ENCODE measurements around the gene OXCT1. TPM values are rescaled to one million over a fixed set of nuclear protein-coding genes. Genes with fewer than 3 reads are reported as not detected.

OXCT1 gene
- total and polyA plus RNA-seq, 9 of the 15 experiments (the other 6 are each of a cell fraction or from before 2014, with no cell fraction given) = 24.7 to 61.2 (median 41.9) TPM

DNA sequence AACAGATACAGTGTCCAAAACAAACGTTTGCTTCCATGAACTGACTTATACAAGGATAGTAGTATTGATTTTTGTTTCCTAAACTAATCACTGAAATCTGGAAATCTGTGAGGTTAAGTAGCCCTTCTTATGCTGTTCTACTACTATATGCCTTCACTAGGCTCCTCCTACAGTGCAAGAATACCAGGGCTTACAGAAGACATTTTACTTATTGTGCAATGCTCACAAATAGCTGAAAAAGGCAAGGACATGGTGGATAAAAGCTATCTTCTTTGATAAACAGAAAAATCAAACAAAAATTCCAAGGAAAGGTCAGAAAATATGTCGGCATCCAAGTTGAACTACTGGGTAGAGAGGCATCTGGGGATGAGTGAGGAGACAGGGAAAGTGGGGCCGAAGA is 61.9 kb downstream of the OXCT1 start:
- no peak overlapping the region for H3K27ac ChIP-seq (ENCODE audit: extremely low read depth, low read depth, low read length)
- H2AFZ ChIP-seq (ENCODE audit: low read depth, low read length) = no peak overlapping the region
- in situ Hi-C loops (cut with MboI) = no loop called here
- FAIRE-seq (no peak), DNase-seq (ENCODE audit: extremely low read depth in 1 of 4, low spot score in 3 of 4) (no peak), ATAC-seq (no peak)
- H3K4me3 ChIP-seq = no peak overlapping the region
- H3K9me3 ChIP-seq (replicated peaks; ENCODE audit: control insufficient read depth, insufficient read depth, low read depth, low read length) = no peaks in the 10 kb centered on the region
- BruUV-seq (replicated peaks) = no TSS peak
- intact Hi-C loops (cut with micrococcal nuclease) = no loop called here
- ChIA-PET POLR2A (interaction anchor here (0.6 to 2.1 kb wide), 3 partner anchors 11 to 61 kb away, joined by 3 to 5 read pairs (median 3); no protein-coding TSS in a partner anchor), CTCF (ENCODE audit: low intra/inter-chr PET ratio) (no interaction called here)
- no peaks in the 10 kb centered on the region for H3K27me3 ChIP-seq (ENCODE audit: control insufficient read depth in 2 of 2, insufficient read depth in 2 of 2, low read length in 2 of 2)
- H3K79me2 ChIP-seq (ENCODE audit: control insufficient read depth, insufficient read depth, low read length) = no peaks in the 10 kb centered on the region
- no peaks in the 10 kb centered on the region for H3K9me1 ChIP-seq (ENCODE audit: control insufficient read depth, insufficient read depth, low read length)
- no peaks in the 10 kb centered on the region for H4K20me1 ChIP-seq (replicated peaks; ENCODE audit: control insufficient read depth, insufficient read depth, low read length)
- 42% methylated on average over 3 of the region's 3 CpGs for WGBS (ENCODE audit: insufficient coverage, low coverage, missing lambda C conversion rate)
- no peak overlapping the region for H3K9ac ChIP-seq (ENCODE audit: insufficient read depth in 1 of 2, low read depth in 2 of 2, low read length in 2 of 2)
- TF ChIP-seq TRIM28 (IDR thresholded peaks at IDR 0.05) (no peak), HDAC2 (IDR thresholded peaks at IDR 0.05) (no peak), FOXJ2 (tag; IDR thresholded peaks at IDR 0.05) (no peak), FOXA1 (IDR thresholded peaks at IDR 0.05; ENCODE audit: borderline replicate concordance) (no peak), CEBPB (tag; IDR thresholded peaks at IDR 0.05) (peak; percentile 59)
- H3K4me1 ChIP-seq (replicated peaks in 1 of 2; ENCODE audit: control insufficient read depth in 2 of 2, insufficient read depth in 2 of 2, low read length in 2 of 2) = no peaks in the 10 kb centered on the region; a peak in 1 of 5 replicates
- H3K36me3 ChIP-seq (ENCODE audit: control insufficient read depth, insufficient read depth, low read length) = peaks cover 35% of the 10 kb centered on the region; the same call in 2 of the 3 replicates
- H3K4me2 ChIP-seq (ENCODE audit: insufficient read depth, low read length) = no peak overlapping the region

DNA sequence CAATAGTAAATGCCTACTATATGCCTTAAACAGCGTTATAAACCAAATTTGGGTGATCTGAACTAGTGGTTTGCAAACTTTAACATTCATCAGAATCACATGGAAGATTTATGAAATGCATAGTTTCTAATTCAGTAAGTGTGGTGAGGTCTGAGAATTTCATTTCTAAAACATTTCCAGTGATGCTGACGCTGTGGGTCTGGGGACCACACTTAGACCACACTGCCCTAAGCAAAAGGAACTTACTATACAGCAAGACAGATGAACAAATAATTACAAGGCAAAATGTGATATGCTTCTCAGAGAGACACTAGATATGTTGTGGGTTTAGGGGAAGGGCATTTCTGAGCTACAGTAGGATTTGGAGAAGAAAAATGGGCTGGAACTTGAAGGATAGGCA is 72.6 kb downstream of the OXCT1 start:
- H3K27me3 ChIP-seq (ENCODE audit: control insufficient read depth in 2 of 2, insufficient read depth in 2 of 2, low read length in 2 of 2) = no peaks in the 10 kb centered on the region
- H3K9ac ChIP-seq (ENCODE audit: insufficient read depth in 1 of 2, low read depth in 2 of 2, low read length in 2 of 2) = no peak overlapping the region
- no peaks in the 10 kb centered on the region for H3K9me3 ChIP-seq (replicated peaks; ENCODE audit: control insufficient read depth, insufficient read depth, low read depth, low read length)
- no peaks in the 10 kb centered on the region for H3K9me1 ChIP-seq (ENCODE audit: control insufficient read depth, insufficient read depth, low read length)
- in situ Hi-C loops (cut with MboI) = no loop called here
- ChIA-PET CTCF (ENCODE audit: low intra/inter-chr PET ratio) (no interaction called here), POLR2A (interaction anchor here (0.9 kb wide), 1 partner anchor 15 kb away, joined by 3 read pairs; no protein-coding TSS in a partner anchor)
- DNase-seq (ENCODE audit: extremely low read depth in 1 of 4, low spot score in 3 of 4) (no peak), ATAC-seq (no peak), FAIRE-seq (no peak)
- intact Hi-C loops (cut with micrococcal nuclease) = no loop called here
- no peak overlapping the region for H3K4me2 ChIP-seq (ENCODE audit: insufficient read depth, low read length)
- no TSS peak for BruUV-seq (replicated peaks)
- peaks cover 30% of the 10 kb centered on the region; the same call in 1 of the 3 replicates for H3K36me3 ChIP-seq (ENCODE audit: control insufficient read depth, insufficient read depth, low read length)
- no peak overlapping the region for H3K4me3 ChIP-seq
- TF ChIP-seq CREB3 (tag; conservative IDR thresholded peaks at IDR 0.05; ENCODE audit: low read depth) (no peak), ZBED1 (IDR thresholded peaks at IDR 0.05) (no peak), ZNF184 (CRISPR knock-in tag; IDR thresholded peaks at IDR 0.05) (no peak)
- TF ChIP-seq, protein P1, sequence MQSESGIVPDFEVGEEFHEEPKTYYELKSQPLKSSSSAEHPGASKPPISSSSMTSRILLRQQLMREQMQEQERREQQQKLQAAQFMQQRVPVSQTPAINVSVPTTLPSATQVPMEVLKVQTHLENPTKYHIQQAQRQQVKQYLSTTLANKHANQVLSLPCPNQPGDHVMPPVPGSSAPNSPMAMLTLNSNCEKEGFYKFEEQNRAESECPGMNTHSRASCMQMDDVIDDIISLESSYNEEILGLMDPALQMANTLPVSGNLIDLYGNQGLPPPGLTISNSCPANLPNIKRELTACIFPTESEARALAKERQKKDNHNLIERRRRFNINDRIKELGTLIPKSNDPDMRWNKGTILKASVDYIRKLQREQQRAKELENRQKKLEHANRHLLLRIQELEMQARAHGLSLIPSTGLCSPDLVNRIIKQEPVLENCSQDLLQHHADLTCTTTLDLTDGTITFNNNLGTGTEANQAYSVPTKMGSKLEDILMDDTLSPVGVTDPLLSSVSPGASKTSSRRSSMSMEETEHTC (IDR thresholded peaks at IDR 0.05) = no peak
- no peak overlapping the region for H2AFZ ChIP-seq (ENCODE audit: low read depth, low read length)
- WGBS (ENCODE audit: insufficient coverage, low coverage, missing lambda C conversion rate) = 48% methylated on average over 2 of the region's 2 CpGs
- no peak overlapping the region for H3K27ac ChIP-seq (ENCODE audit: extremely low read depth, low read depth, low read length)
- no peaks in the 10 kb centered on the region for H3K4me1 ChIP-seq (replicated peaks in 1 of 2; ENCODE audit: control insufficient read depth in 2 of 2, insufficient read depth in 2 of 2, low read length in 2 of 2)
- H4K20me1 ChIP-seq (replicated peaks; ENCODE audit: control insufficient read depth, insufficient read depth, low read length) = no peaks in the 10 kb centered on the region
- no peaks in the 10 kb centered on the region for H3K79me2 ChIP-seq (ENCODE audit: control insufficient read depth, insufficient read depth, low read length)

Measured in K562 (cell line).